Astrocyte of the cerebellum (primary cell): ENCODE data around the gene SBF1.

Experiments used
- DNase-seq: peaks from one replicate; pipeline ENCODE4 v3.0.0-alpha.2; 2011; ENCODE audit warnings: low read depth
- H3K4me3 ChIP-seq: 2 replicates; pipeline ENCODE4 v1.5.1; 2011; ENCODE audit warnings: mild to moderate bottlenecking, low read depth, low read length, moderate library complexity
- in situ Hi-C: cut with HindIII; loops from 2 replicates; pipeline ENCODE4 v1.10.0; 2017; ENCODE audit warnings: low sequenced_read_pairs
- TF ChIP-seq, protein P1 (sequence below): IDR thresholded peaks from 2 replicates; pipeline ENCODE4 v1.5.1; 2012; ENCODE audit warnings: low read length, low read depth, moderate library complexity, mild to moderate bottlenecking; ENCODE audit errors: missing control alignments

Gene SBF1

DNA sequence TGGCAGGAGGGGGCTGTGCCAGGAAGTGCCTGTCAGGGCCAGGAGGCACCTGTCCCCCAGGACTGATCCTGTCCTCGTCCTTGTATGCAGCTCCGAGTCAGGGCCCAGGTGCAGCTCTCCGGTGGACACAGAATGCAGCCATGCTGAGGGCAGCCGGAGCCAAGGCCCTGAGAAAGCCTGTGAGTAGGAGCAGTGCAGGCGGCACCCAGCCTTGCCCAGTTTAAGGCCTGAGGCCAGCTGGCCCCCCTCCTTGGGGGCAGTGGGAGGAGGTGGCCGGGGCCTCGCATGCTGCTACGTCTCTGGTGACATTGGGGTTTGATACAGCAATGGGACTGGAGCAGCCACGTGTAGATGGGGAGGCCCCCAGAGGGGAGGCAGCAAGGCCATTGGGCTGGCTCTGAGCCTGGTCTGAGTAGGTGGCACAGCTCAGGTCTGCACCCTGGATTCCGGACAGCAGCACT is 34.9 kb downstream of the SBF1 start:
- in situ Hi-C loops = no loop called here
- DNase-seq = no peak
- TF ChIP-seq, protein P1, sequence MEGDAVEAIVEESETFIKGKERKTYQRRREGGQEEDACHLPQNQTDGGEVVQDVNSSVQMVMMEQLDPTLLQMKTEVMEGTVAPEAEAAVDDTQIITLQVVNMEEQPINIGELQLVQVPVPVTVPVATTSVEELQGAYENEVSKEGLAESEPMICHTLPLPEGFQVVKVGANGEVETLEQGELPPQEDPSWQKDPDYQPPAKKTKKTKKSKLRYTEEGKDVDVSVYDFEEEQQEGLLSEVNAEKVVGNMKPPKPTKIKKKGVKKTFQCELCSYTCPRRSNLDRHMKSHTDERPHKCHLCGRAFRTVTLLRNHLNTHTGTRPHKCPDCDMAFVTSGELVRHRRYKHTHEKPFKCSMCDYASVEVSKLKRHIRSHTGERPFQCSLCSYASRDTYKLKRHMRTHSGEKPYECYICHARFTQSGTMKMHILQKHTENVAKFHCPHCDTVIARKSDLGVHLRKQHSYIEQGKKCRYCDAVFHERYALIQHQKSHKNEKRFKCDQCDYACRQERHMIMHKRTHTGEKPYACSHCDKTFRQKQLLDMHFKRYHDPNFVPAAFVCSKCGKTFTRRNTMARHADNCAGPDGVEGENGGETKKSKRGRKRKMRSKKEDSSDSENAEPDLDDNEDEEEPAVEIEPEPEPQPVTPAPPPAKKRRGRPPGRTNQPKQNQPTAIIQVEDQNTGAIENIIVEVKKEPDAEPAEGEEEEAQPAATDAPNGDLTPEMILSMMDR = no peak
- no peak overlapping the region for H3K4me3 ChIP-seq

- H3K4me3 ChIP-seq = no peak overlapping the region
- TF ChIP-seq, protein P1 = no peak
- DNase-seq = no peak
- in situ Hi-C loops = no loop called here
Measured at GRCh38 chr22:50439314-50439870, 35.4 kb downstream of the SBF1 start.

GRCh38 chr22:50438305-50439275 is 36.2 kb downstream of the SBF1 start:
- no peak for DNase-seq
- in situ Hi-C loops = no loop called here
- TF ChIP-seq, protein P1 = no peak
- no peak overlapping the region for H3K4me3 ChIP-seq

DNA sequence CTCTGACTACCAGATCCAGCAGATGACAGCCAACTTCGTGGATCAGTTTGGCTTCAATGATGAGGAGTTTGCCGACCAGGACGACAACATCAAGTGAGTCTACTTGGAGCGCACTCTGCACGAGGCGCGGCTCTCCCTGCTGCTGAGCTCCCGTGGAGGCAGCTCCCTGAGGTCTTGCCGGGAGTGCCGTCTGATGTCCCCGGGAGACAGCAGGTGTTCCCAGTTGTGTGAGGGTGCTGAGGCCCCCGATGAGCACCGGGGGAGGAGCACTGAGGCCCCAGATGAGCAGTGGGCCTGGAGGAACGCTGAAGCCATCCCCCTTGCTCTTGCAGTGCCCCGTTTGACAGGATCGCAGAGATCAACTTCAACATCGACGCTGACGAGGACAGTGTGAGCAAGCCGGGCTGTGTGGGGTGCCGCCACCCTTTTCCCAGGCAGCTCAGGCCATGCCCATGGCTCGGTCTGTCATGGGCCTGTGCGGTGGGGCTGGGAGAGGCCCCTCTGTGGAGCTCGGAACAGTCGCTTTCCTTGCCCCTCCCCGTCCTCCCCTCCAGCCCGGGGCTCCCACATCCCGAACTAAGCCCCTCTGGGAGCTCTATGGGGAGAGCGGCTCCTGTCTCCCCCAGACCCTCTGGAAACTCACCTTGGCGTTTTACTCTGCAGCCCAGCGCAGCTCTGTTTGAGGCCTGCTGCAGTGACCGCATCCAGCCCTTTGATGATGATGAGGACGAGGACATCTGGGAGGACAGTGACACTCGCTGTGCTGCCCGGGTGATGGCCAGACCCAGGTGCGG is 37.1 kb downstream of the SBF1 start:
- in situ Hi-C loops = no loop called here
- TF ChIP-seq, protein P1 = no peak
- H3K4me3 ChIP-seq = no peak overlapping the region
- no peak for DNase-seq

GRCh38 chr22:50436841-50437341 is 37.9 kb downstream of the SBF1 start:
- no peak for DNase-seq
- H3K4me3 ChIP-seq = no peak overlapping the region
- TF ChIP-seq, protein P1 = no peak
- in situ Hi-C loops = no loop called here

DNA sequence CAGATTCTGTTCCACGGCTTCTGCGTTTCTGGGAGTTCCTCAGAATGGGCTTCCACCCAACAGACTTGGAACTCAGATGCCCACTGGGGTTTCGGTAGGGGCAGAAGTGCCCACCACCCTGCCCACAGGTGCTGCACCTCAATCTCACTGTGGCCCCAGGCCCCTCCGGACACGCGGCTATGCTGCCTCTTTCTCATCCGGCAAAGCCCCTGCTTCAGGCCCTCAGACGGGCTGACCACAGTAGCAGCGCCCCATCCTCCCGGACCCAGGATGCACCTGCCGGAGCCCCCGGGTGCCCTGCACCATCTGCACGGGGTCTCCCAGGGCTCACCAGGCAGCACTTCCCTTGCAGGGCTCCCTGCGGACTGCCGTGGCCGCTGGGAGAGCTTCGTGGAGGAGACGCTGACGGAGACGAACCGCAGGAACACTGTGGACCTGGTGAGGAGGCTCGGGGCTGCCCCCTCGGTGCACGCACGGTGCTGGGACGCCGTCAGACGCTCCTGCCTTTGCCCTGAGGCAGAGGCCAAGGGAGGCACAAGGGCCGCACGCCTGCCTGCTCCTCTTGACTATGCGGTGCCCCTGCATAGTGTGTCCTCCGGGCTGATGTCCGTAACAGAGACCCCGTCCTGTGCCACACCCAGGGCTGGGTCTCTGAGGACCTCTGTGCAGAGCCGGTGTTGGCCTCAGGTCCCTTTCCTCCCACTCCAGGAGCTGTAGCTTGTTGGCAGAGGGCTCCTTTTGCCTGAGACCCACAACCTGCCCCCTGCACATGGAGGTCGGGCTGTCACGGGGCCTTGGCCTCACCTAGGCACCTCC is 38.6 kb downstream of the SBF1 start:
- H3K4me3 ChIP-seq = no peak overlapping the region
- DNase-seq = no peak
- TF ChIP-seq, protein P1 = no peak
- in situ Hi-C loops = no loop called here
